HG02943 (cell line): ENCODE measurements around the gene QDPR.
A peak's percentile ranks its signal among the peaks of the same experiment; 100 is the strongest.

Experiments used
- ATAC-seq: cut with Tn5 transposase; IDR thresholded peaks from one replicate; pipeline ENCODE4 v1.9.1; 2021; ENCODE audit warnings: mild to moderate bottlenecking, low read depth, moderate library complexity; ENCODE audit not compliant: unreplicated experiment

Gene QDPR

GRCh38 chr4:17493619-17494018 is 18.3 kb downstream of the QDPR start:
- no peak for ATAC-seq

GRCh38 chr4:17492876-17493275 is 19.0 kb downstream of the QDPR start:
- ATAC-seq, result no peak

GRCh38 chr4:17492058-17492741 is 19.7 kb downstream of the QDPR start:
- ATAC-seq, result no peak

GRCh38 chr4:17491196-17491595 is 20.7 kb downstream of the QDPR start:
- no peak for ATAC-seq

DNA sequence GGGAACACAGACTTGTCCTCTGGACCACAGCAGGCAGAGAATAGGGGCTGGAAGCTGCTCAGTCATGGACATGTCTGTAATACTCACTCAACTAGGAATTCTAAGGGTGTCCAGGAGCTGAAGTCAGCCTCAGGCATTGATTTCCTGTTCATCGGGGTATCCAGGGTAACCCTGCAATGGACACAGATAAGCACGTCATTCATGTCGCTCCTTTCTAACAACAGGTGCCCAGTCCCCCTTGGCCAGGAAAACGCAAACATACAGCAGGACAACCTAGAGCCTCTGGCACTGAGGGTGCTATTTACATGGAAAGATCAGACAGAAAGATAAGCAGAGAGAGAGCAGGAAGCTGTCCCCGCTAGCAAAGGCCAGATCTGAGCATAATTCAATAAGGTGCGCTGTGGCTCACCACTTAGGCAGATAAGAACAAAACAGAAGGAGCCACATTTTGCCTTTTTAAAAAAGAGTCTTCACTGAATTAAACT is 21.3 kb downstream of the QDPR start:
- no peak for ATAC-seq

GRCh38 chr4:17489721-17490120 is 22.2 kb downstream of the QDPR start:
- ATAC-seq, result no peak

DNA sequence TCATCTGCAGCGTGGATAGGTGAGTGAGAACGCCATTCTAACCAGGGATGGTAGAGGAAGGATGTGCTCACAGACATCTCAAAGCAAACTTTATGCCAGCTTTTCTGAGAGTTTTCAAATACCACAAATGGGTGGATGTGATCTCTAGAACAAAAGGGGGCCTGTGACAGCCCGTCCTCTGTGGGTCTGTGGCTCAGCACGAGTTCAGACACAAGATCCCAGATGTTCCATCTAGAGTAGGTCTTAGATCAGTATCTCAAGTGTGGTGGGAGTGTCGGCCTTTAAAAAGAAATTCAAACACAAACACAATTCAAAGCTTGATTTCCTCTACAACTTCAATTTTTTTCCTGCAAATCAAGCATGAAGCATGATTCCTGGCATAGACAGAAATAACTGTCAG is 22.8 kb downstream of the QDPR start:
- ATAC-seq, result no peak

DNA sequence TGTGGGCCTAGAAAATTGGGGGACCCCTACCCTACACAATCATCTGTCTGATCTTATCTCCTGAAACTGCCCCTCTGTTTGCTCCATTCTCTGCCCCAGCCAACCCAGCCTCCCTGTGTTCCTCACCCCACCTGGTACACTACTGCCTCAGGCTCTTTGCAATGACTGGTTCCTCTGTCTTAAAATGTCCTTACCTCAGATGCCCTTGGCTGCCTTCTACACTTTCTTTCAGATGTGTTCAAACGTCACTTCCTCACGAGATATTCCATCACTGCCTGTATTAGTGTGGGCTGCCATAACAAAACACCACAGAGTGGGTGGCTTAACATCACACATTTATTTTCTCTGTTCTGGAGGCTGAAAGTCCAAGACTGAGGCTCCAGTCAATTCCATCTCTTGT is 29.2 kb downstream of the QDPR start:
- ATAC-seq, result no peak

DNA sequence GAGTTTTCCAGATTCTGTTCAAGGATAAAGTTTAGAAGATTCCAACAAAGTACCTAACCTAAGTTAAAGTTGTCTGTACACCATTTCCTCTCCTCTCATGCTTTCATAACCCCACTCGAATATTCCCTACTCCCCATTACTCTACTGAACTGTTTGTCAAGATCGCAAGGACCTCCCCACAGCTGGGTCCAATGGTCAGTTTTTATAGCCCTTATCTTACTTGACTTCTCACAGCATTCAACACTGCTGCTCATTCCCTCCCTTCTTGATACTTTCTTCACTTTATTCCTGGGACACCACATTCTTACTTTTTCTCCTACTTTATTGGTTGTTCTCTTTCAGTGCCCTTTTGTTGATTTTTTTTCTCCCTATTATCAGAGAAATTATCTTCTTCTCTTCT is 30.9 kb downstream of the QDPR start:
- ATAC-seq, result no peak

DNA sequence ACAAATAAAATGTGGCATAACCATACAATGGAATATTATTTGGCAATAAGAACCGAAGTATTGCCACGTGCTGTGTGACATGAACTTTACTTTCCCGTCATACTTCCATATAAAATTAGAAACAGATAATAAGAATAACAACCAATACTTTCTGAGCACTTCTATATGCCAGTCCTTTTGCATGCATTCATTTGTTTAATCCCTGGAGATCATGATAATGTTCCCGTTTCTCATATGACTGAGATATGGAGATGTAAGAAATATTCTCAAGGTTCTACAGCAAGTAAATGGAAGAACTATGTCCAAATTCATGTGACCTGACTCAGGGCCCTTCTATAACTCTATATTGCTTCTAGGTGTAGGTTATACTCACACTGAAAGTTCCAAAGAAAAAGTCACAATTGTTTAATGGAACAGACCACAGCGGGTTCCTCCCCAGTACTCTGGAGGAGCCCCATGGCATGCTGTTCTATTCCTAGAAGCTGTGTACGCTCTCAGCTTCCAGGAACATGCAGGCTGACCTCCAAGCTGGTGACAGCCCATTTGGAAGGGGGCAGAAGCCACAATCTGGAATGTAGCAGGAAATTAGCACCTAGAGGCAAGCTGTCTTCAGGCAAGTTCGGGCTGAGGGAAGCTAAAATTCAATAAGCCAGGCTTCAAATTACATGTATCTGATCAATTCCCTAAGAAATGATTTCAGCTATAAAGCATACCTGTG is 31.5 kb downstream of the QDPR start:
- no peak for ATAC-seq

- ATAC-seq, result no peak
Observed at GRCh38 chr4:17477774-17478472, 34.0 kb downstream of the QDPR start.

- ATAC-seq, result no peak
Observed at GRCh38 chr4:17476853-17477252, 35.0 kb downstream of the QDPR start.

GRCh38 chr4:17475481-17475880 is 36.4 kb downstream of the QDPR start:
- ATAC-seq, result no peak

DNA sequence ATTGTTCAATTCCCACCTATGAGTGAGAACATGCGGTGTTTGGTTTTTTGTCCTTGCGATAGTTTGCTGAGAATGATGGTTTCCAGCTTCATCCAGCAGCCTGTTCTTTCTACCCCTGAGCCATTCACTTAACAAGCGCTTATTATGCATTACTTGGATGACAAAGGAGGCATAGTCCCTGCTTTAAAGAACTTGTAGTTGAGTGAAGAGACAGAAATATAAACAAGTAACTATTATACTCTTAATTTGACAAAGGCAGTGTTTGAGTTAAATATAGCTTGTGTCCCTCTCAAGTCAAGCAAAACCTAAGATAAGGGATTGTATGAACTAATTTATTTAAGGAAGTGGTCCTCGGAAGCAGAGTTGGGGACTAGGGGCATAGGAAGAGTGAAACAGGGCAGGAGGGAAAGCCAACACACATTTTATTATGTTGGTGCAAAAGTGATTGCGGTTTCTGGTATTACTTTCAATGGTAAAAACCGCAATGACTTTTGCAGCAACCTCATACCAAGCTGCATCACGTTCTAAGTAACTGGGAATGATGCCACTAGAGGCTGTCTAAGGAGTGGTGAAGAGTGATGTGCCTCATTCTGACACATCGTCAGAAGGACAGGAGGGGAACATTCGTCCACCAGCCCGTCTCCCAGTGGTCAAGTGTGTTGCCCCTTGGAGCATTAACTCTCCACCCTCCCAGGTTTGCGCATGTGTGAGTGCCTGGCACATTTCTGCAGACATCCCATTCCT is 41.8 kb downstream of the QDPR start:
- no peak for ATAC-seq

- ATAC-seq, result no peak
Observed at GRCh38 chr4:17468619-17469221, 43.2 kb downstream of the QDPR start.

- ATAC-seq, result no peak
Observed at GRCh38 chr4:17463606-17464005, 48.3 kb downstream of the QDPR start.

- no peak for ATAC-seq
Observed at GRCh38 chr4:17450269-17450804, 61.6 kb downstream of the QDPR start.

DNA sequence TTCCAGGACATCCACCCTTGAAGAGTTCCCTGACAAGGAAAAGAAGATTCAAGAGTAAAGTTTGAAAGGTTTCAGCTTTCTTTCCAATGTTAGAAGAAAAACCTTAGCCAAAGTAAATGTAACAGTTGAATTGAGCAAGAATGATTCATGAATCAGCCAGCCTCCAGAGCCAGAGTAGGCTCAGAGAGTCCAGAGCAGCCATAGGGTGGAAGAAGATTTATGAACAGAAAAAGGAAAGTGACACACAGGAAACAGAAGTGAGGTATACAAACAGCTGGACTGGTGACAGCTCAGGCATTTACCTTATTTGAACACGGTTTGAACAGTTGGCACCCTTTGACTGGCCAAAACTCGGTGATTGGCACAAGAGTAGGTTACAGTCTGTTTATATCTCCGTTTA is 63.2 kb downstream of the QDPR start:
- ATAC-seq, result no peak

GRCh38 chr4:17447675-17448298 is 64.1 kb downstream of the QDPR start:
- ATAC-seq, result peak; percentile 92

- ATAC-seq, result no peak
Observed at GRCh38 chr4:17447056-17447455, 64.8 kb downstream of the QDPR start.
